GM18870 (cell line): ENCODE measurements around the gene SCNN1G.

ENCODE experiments used
- ATAC-seq: cut with Tn5 transposase; IDR thresholded peaks from one replicate; pipeline ENCODE4 v1.9.1; 2021; ENCODE audit warnings: moderate library complexity; ENCODE audit not compliant: unreplicated experiment

Gene SCNN1G

DNA sequence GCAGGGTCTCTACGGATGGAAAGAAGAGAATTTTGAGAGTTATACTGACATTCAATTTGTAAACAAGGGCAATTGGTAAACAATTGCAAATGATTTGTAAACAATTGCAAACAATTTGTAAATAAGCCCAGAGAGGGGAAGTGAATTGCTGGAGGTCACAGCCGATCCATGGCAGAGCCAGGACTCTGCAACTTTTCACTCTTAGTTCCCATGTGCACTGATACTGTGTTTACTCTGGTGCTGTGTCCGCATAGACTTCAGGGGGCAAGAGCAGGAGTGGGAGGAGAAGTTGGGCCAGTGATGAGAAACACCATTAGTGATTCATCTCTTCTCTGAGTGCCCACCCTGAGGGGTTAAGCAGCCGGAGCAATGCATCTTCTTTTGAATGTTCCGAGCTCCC, 14.0 kb downstream of the SCNN1G start:
- ATAC-seq = no peak

GRCh38 chr16:23202166-23202565, 19.6 kb downstream of the SCNN1G start:
- ATAC-seq = no peak

DNA sequence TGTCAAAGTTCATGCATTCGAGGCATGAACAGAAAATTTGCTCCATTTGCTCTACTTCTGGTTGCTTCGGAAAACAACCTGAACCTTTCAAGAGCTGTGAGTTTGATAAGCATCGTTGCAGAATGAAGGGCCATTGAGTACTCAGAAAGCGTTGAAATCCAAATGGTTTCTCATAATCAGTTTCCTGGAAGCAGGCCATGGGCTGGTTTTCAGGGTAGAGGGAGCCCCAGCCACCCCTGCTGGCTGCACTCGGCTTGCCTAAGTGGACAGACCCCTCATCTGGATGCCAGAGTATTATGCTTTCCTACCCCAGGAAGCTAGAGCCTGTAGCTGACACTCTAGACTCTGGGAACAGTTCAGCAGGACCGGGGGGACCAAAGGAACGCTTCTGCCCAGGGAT, 24.4 kb downstream of the SCNN1G start:
- no peak for ATAC-seq

DNA sequence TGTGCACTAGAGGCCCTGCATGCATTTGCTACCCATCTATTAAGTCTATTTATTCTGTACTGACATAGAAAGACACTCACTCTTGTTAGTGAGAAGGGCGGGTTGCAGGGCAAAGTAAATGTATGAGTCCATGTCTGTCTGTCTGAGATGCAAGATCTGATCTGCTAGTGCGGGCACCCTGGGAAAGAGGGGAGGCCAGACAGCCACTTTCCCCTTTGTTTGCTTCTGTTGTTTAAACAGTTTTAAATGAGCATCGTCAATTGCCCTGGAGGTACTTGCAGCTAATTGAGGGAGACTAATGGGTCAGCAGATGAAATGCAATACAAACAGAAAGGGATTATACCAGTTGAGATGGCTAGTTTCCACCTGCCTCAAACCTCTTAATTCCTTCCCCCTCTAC, 24.9 kb downstream of the SCNN1G start:
- no peak for ATAC-seq

- ATAC-seq = no peak
Measured at GRCh38 chr16:23209606-23210005, 27.1 kb downstream of the SCNN1G start.

- ATAC-seq = no peak
Measured at GRCh38 chr16:23213831-23214230, 31.3 kb downstream of the SCNN1G start.

DNA sequence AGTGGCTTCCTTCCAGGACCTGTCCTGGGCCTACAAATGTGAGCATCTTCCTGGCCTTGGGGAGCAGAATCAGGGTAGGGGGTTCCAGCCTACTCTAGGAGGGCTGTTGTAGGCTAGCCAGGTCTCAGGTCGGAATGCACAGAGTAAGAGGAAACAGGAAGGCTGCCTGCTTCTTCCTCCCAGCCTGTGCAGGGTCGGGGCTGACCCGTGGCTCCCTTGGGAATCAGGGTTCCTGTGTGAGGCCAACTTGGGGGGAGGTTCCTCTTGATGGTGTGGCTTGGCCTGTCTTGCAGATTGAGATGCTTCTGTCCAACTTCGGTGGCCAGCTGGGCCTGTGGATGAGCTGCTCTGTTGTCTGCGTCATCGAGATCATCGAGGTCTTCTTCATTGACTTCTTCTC, 32.3 kb downstream of the SCNN1G start:
- ATAC-seq = no peak

GRCh38 chr16:23215435-23215834, 32.9 kb downstream of the SCNN1G start:
- no peak for ATAC-seq

GRCh38 chr16:23216658-23217246, 34.2 kb downstream of the SCNN1G start:
- ATAC-seq = no peak

GRCh38 chr16:23217646-23218045, 35.1 kb downstream of the SCNN1G start:
- ATAC-seq = no peak

DNA sequence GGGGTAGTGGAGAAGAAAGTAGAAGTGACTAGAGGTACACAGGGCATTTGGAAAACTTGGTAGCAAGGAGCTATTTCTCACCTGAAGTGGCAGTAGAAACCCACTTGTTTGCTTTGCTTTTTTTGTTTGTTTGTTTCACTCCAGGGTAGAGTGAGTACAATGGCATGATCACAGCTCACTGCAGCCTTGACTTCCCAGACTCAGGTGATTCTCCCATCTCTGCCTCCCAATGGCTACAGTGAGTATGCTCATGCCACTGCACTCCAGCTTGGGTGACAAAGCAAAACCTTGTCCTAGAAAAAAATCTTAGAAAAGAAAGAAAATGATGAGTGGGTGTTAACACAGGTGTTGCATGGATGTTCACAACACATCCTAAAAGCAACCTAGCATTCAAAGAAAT, 40.4 kb downstream of the SCNN1G start:
- no peak for ATAC-seq

DNA sequence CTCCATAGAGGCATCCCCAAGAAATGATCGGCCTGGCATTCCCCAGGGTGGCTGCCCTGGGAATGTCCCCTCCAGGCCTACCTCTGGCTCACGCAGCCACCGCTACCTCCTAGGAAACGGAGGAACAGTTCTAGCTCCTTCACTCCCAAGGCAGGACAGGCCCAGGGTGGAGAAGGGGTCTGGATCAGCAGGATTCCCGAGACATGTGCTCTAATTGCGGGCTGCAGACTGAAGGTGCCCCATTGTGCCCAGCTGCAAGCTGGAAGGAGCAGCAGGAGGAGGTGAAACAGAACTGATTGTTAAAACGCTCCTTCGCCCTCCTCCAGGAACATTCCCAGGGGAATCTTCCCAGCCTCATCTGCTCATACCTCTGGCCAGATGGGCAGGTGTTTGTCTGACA, 40.8 kb downstream of the SCNN1G start:
- ATAC-seq = no peak

DNA sequence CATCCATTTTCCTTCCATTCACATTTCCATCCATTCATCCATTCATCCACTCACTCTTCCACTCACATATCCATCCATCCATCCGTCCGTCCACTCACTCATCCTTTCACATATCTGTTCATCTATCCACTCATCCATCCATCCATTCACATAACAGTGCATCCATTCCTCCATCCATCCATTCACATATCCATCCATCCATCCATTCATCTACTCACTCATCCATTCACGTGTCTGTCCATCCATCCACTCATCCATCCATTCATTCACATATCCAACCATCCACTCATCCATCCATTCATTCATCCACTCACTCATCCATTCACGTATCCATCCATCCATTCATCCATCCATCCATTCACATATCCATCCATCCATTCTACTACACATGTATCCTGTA, 42.6 kb downstream of the SCNN1G start:
- ATAC-seq = no peak

- no peak for ATAC-seq
Measured at GRCh38 chr16:23225634-23226033, 43.1 kb downstream of the SCNN1G start.

- no peak for ATAC-seq
Measured at GRCh38 chr16:23227529-23227928, 45.0 kb downstream of the SCNN1G start.

DNA sequence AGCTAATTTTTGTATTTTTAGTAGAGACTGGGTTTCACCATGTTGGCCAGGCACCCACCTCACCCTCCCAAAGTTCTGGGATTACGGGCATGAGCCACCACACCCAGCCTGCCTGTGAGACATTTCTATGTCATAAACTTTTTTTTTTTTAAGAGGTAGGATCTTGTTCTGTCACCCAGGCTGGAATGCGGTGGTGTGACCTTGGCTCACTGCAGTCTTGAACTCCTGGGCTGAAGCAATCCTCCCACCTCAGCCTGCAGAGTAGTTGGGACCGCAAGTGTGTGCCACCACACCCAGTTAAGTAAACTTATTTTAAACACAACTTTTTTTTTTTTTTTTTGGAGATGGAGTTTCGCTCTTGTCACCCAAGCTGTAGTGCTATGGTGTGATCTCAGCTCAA, 47.2 kb downstream of the SCNN1G start:
- ATAC-seq = no peak

DNA sequence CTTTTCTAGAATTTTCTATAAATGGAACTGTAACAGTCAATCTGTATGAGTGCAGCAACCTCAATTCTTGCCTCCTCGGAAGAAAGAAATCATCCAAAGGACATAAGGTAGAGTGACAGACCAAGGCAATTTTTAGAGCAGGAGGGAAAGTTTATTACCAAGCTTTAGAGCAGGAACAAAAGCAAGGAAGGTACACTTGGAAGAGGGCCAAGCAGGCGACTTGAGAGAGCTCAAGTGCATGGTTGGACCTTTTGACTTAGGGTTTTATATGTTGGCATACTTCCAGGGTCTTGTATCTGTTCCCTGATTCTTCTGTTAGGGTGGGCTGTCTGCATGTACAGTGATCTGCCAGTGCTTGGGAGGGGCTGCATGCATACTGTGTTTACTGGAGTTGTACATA, 50.3 kb downstream of the SCNN1G start:
- no peak for ATAC-seq

DNA sequence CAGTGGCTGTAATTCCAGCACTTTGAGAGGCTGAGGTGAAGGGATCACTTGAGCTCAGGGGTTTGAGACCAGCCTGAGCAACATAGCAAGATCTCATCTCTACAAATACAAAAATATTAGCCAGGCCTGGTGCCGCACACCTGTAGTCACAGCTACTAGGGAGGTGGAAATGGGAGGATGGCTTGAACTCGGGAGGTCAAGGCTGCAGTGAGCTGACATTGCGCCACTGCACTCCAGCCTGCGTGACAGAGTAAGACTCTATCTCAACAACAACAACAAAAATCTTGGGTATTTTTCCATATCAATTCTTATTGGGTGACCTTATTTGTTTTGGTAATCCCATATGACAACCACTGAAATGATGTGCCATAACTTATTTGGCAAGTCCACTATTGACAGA, 52.6 kb downstream of the SCNN1G start:
- ATAC-seq = no peak

DNA sequence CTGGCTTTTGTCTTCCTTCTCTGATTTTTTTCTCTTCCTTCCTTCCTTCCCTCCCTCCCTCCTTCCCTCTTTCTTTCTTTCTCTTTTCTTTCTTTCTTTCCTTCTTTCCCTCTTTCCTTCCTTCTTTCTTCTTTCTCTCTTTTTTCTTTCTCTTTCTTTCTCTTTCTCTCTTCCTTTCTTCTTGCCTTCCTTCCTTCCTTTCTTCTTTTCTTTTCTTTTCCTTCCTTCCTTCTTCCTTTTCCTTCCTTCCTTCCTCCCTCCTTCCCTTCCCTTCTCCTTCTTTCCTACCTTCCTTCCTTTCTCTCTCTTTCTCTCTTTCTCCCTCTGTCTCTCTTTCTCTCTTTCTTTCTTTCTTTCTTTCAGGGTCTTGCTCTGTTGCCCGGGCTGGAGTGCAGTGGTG, 54.4 kb downstream of the SCNN1G start:
- ATAC-seq = no peak

GRCh38 chr16:23240994-23241393, 58.4 kb downstream of the SCNN1G start:
- ATAC-seq = no peak

- no peak for ATAC-seq
Measured at GRCh38 chr16:23244122-23244521, 61.6 kb downstream of the SCNN1G start.

DNA sequence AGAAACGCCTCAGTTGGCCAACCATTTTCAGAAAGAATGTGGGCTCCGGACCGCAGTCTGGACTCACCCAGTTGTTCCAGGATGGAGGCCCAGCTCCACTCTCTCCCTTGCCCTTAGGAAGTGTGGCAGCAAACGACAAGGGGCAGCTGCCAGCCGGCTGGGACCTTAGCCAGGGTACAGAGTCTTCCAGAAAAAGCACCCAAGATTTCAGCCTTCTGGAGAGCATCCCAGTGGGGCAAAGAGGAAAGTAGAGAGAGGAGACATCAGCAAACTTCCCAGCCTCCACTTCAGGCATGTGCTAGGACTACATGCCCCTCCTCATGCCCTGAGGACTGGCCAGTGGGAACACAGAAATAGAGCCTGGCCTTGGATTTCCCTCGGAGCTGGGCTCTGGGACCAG, 62.7 kb downstream of the SCNN1G start:
- ATAC-seq = no peak
